GM06990 (cell line): ENCODE results near the gene KMT2E.

Experiments
- DNase-seq: peaks from one replicate; pipeline ENCODE4 v3.0.0-alpha.2; 2011; ENCODE audit not compliant: insufficient read length; ENCODE audit errors: extremely low read depth
- H3K27me3 ChIP-seq: replicated peaks from 2 replicates; pipeline ENCODE4 v1.6.0; 2011; ENCODE audit warnings: low read length; ENCODE audit not compliant: control insufficient read depth, insufficient read depth
- H3K36me3 ChIP-seq: 2 replicates; pipeline ENCODE4 v1.5.1; 2011; ENCODE audit warnings: low read length; ENCODE audit not compliant: control insufficient read depth, insufficient read depth
- H3K4me3 ChIP-seq: replicated peaks from 2 replicates; pipeline ENCODE4 v1.5.1; 2011; ENCODE audit warnings: low read depth, mild to moderate bottlenecking, control low read depth, low read length
- TF ChIP-seq, protein P1 (sequence below): IDR thresholded peaks from 2 replicates; pipeline ENCODE4 v1.5.1; 2011; ENCODE audit warnings: low read length, control low read depth, mild to moderate bottlenecking, inconsistent platforms; ENCODE audit not compliant: insufficient read depth, poor library complexity, severe bottlenecking

The KMT2E gene

GRCh38 chr7:104993217-104993862 lies 20.7 kb upstream of the KMT2E start:
- DNase-seq: no peak
- TF ChIP-seq, protein P1, sequence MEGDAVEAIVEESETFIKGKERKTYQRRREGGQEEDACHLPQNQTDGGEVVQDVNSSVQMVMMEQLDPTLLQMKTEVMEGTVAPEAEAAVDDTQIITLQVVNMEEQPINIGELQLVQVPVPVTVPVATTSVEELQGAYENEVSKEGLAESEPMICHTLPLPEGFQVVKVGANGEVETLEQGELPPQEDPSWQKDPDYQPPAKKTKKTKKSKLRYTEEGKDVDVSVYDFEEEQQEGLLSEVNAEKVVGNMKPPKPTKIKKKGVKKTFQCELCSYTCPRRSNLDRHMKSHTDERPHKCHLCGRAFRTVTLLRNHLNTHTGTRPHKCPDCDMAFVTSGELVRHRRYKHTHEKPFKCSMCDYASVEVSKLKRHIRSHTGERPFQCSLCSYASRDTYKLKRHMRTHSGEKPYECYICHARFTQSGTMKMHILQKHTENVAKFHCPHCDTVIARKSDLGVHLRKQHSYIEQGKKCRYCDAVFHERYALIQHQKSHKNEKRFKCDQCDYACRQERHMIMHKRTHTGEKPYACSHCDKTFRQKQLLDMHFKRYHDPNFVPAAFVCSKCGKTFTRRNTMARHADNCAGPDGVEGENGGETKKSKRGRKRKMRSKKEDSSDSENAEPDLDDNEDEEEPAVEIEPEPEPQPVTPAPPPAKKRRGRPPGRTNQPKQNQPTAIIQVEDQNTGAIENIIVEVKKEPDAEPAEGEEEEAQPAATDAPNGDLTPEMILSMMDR: no peak
- Histone ChIP-seq H3K36me3 (peaks cover 5% of the 10 kb centered on the region; the same call in 1 of the 2 replicates), H3K27me3 (no peaks in the 10 kb centered on the region), H3K4me3 (no peak overlapping the region)

DNA sequence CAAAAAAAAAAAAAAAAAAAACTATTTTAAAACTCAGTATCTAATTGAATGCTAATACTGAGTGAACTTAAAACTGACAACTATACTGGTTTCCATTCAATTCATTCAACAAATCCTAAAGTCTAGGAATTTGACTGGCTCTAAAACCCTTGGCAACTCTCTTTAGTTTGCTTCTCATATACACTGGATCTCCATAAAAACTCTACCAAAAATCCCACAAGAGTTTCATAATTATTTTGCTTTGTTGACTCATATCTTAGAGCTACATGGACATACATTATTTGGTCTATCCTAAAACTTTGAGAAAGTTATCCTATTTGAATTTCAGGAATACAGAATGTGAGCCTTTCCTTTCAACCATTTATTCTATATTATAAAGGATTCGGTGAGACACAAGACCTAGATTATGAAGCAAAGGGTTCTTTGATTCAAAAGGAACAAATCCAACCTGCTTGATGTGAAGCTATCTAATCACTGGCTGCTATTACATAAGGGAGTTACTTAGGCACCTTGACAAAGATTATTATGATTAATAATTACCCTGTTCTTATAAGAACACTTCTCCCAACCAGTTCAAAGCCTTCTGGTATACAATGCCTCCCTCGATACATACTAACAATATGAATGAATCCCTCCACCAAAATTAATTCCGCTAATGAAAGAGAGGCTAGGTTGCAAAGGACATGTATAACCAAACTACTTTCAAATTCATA lies 15.8 kb upstream of the KMT2E start:
- TF ChIP-seq, protein P1: no peak
- no peak for DNase-seq
- H3K36me3 ChIP-seq: peaks cover 5% of the 10 kb centered on the region

DNA sequence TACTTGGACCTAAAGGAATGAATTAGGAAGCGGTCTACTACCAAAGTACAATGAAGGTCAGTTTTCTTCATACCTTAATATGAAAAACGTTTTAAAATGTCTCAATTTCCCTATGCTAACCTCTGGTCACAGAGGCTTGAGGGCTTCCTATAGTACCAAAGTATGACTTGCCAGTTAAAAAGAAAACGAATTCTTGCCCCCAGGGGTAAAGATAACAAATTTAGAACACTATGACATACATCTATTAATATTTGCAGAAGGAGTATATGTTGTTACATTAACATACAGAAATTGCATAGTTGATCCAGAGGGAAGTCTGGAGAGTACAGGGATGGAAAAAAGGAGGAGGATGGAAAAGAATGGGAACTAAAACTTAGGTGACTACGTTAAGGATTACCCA lies 13.8 kb upstream of the KMT2E start:
- peaks cover 5% of the 10 kb centered on the region for H3K36me3 ChIP-seq
- H3K4me3 ChIP-seq: no peak overlapping the region
- no peaks in the 10 kb centered on the region for H3K27me3 ChIP-seq
- TF ChIP-seq, protein P1: no peak
- no peak for DNase-seq

More for the DNA sequence above, 15.8 kb upstream of the KMT2E start:
- Histone ChIP-seq H3K27me3 (no peaks in the 10 kb centered on the region), H3K4me3 (no peak overlapping the region)

GRCh38 chr7:105000927-105001336 lies 13.1 kb upstream of the KMT2E start:
- Histone ChIP-seq H3K36me3 (peaks cover 5% of the 10 kb centered on the region), H3K27me3 (no peaks in the 10 kb centered on the region), H3K4me3 (no peak overlapping the region)
- DNase-seq: no peak
- TF ChIP-seq, protein P1: no peak

GRCh38 chr7:105001652-105002184 lies 12.3 kb upstream of the KMT2E start:
- DNase-seq: no peak
- Histone ChIP-seq H3K36me3 (peaks cover 5% of the 10 kb centered on the region), H3K4me3 (no peak overlapping the region), H3K27me3 (no peaks in the 10 kb centered on the region)
- TF ChIP-seq, protein P1: no peak
